A673 (cell line): ENCODE measurements around the gene COL5A3.

ENCODE experiments used
- EZH2 ChIP-seq: fragments of 200-600 bp; sonication (generic); IDR thresholded peaks from 2 replicates; pipeline ENCODE4 v1.6.1; 2017; ENCODE audit warnings: borderline replicate concordance, low read depth, mild to moderate bottlenecking, mixed read lengths, antibody characterized with exemption, low read length; ENCODE audit not compliant: poor library complexity, severe bottlenecking
- TF ChIP-seq, protein P1 (sequence below): fragments of 300-800, 200-600 bp; sonication (generic); conservative IDR thresholded peaks from 2 replicates; pipeline ENCODE4 v1.5.1; 2017; ENCODE audit warnings: low read depth, mild to moderate bottlenecking, antibody characterized with exemption, low read length, moderate library complexity, mixed read lengths

DNA sequence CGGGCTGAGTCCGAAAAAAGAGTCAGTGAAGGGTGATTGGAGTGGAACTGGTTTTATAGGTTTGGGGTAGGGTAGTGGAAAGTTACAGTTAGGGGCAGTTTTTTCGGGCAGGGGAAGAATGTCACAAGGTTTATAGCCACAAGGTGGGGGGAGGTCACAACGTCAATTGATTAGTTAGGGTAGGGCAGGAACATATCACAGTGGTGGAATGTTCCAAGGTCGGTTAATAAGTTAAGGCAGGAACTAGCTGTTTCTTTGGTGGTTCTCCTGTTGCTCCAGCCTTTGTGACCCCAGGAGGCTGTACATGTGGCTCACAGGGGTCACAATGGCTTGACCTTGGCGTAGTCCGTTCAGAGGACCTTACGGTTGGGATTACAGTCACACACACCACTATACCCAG lies 23.3 kb upstream of the COL5A3 start:
- no peak for TF ChIP-seq EZH2
- TF ChIP-seq, protein P1, sequence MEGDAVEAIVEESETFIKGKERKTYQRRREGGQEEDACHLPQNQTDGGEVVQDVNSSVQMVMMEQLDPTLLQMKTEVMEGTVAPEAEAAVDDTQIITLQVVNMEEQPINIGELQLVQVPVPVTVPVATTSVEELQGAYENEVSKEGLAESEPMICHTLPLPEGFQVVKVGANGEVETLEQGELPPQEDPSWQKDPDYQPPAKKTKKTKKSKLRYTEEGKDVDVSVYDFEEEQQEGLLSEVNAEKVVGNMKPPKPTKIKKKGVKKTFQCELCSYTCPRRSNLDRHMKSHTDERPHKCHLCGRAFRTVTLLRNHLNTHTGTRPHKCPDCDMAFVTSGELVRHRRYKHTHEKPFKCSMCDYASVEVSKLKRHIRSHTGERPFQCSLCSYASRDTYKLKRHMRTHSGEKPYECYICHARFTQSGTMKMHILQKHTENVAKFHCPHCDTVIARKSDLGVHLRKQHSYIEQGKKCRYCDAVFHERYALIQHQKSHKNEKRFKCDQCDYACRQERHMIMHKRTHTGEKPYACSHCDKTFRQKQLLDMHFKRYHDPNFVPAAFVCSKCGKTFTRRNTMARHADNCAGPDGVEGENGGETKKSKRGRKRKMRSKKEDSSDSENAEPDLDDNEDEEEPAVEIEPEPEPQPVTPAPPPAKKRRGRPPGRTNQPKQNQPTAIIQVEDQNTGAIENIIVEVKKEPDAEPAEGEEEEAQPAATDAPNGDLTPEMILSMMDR, result no peak
